SJSA1 (cell line): ENCODE measurements around the gene PCSK5. TPM values are rescaled to one million over a fixed set of nuclear protein-coding genes. Genes with fewer than 3 reads are reported as not detected.

Experiments
- DNase-seq, 2 experiments: peaks; one replicate each; pipeline ENCODE4 v3.0.0-alpha.2; 2015 to 2020; ENCODE audit warnings: low spot score in 2 of 2, low read depth in 1 of 2
- H3K27ac ChIP-seq: fragments of 250-450 bp; sonication (Bioruptor Pico); 2 replicates; pipeline ENCODE4 v1.5.1; 2020; ENCODE audit warnings: mild to moderate bottlenecking, moderate library complexity
- H3K27me3 ChIP-seq: fragments of 250-450 bp; sonication (Bioruptor Pico); replicated peaks from 2 replicates; pipeline ENCODE4 v1.5.1; 2020; ENCODE audit warnings: mild to moderate bottlenecking, moderate library complexity
- H3K36me3 ChIP-seq: fragments of 250-450 bp; sonication (Bioruptor Pico); 2 replicates; pipeline ENCODE4 v1.5.1; 2020; ENCODE audit warnings: mild to moderate bottlenecking
- H3K4me1 ChIP-seq: fragments of 250-450 bp; sonication (Bioruptor Pico); replicated peaks from 2 replicates; pipeline ENCODE4 v1.6.1; 2021; ENCODE audit warnings: mild to moderate bottlenecking
- H3K4me3 ChIP-seq: fragments of 250-450 bp; sonication (Bioruptor Pico); 2 replicates; pipeline ENCODE4 v1.5.1; 2020; ENCODE audit warnings: mild to moderate bottlenecking
- H3K9me3 ChIP-seq: fragments of 250-450 bp; sonication (Bioruptor Pico); replicated peaks from 2 replicates; pipeline ENCODE4 v1.5.1; 2020; ENCODE audit warnings: mild to moderate bottlenecking
- total RNA-seq: library from RNA; depleted of rRNA; stranded (reverse); fragments of >200 nt; shearing (Covaris generic); gene quantifications from 2 replicates; pipeline ENCODE4 v1.2.3, GENCODE V29; 2014

The PCSK5 gene
- total RNA-seq, 1 experiment from 2014 or later: 20.8 TPM

DNA sequence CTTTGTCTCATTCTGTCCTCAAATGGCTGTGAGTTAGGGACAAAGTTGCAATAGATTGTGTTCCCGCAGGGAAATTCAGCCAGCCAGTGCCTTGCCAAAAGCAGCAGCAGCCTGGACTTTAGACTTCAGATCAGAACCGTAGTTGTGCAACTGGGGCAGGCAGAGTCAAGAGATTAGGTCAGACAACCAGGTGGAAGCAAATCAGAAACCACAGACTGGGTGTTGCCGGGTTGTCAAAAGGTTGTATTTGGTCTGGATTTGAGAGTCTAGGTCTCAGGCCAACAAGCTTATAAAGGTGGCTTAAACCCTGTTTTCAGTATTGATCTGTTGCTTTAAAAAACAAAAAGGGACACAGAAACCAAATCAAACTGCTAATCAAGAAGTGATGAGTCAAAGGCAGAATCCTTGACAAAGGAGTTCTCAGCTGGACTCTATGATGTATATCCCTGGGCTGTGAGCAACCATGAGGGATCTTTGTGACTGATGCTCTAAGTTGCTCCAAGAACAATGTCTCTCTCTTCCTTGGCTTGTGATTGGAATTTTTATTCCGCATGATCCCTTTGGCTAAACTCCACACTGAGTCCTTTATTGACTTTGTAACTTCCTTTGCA, 482.8 kb downstream of the PCSK5 start:
- no peaks in the 10 kb centered on the region for H3K36me3 ChIP-seq
- peak in 1 of 2 experiments; percentile 32 for DNase-seq
- H3K4me1 ChIP-seq: peaks cover 76% of the 10 kb centered on the region
- H3K27me3 ChIP-seq: no peaks in the 10 kb centered on the region
- H3K27ac ChIP-seq: peak overlapping the region; percentile 96
- no peak overlapping the region for H3K4me3 ChIP-seq
- no peaks in the 10 kb centered on the region for H3K9me3 ChIP-seq

DNA sequence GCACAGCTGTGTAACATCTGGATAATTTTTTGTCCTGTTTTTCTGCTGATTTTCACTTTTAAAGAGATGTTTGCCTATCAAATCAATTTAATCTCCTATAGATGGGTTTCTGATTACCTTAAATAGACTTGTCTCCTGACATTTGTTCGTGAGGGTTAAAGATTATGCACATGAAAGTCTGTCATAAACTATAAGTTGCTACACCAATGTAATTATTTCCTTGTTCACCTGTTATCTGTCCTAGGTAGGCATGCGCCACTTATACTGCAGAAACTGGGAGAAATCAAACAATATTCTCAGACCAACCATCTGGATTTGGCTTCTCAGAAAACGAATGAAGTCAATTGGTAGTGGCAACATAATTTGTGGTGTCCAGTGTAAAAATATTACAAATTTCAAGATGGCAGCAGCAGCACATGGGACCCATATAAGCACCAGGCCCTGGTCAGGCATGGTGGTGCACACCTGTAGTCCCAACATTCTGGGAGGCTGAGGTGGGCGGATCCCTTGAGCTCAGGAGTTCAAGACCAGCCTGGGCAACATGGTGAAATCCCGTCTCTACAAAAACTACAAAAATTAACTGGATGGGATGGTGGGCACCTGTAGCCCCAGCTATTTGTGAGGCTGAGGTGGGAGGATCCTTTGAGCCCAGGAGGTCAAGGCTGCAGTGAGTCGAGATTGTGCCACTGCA, 483.5 kb downstream of the PCSK5 start:
- Histone ChIP-seq H3K4me3 (no peak overlapping the region), H3K27ac (peak overlapping the region; percentile 96), H3K27me3 (no peaks in the 10 kb centered on the region), H3K9me3 (no peaks in the 10 kb centered on the region), H3K4me1 (peaks cover 83% of the 10 kb centered on the region), H3K36me3 (no peaks in the 10 kb centered on the region)
- no peak for DNase-seq

DNA sequence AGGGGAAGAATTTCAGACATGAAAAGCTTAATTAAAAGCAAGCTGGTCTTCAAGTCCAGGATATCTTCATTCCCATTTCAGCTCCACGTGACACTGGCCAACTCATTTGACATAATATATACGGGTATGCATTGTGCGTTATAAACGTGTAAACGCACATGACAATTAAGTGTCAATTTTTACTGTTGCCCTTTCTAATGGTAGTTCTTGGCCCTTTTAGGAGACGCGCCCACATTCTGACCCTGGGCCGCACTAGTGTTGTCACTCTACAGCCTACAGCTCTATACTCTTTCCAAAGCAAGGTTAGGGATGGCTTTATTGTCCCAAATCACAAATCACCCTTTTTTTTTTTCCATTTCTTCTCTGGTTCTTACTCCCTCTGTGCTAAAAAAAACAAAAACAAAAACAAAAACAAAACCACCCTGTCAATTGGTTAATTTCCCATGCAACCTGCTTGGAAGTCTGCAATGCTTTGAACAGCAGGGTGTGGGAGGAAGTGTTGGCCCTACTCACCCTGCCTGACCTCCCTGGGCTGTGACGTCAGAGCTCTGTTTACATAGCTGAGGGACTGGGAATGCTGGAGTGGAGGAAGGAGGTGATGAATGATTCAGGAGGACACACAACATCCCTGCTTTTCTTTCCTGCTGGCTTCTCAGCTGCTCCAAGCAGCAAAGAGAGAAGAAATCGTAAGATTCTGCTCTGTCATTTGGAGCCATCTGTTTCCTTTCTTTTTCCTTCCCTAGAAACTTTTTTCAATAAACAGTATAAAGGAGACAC, 484.5 kb downstream of the PCSK5 start:
- Histone ChIP-seq H3K4me1 (peaks cover 84% of the 10 kb centered on the region), H3K4me3 (no peak overlapping the region), H3K27ac (peak overlapping the region; percentile 49), H3K36me3 (no peaks in the 10 kb centered on the region), H3K27me3 (no peaks in the 10 kb centered on the region; the same call in 1 of the 2 replicates), H3K9me3 (no peaks in the 10 kb centered on the region)
- DNase-seq: peak; percentile 77 to 84

DNA sequence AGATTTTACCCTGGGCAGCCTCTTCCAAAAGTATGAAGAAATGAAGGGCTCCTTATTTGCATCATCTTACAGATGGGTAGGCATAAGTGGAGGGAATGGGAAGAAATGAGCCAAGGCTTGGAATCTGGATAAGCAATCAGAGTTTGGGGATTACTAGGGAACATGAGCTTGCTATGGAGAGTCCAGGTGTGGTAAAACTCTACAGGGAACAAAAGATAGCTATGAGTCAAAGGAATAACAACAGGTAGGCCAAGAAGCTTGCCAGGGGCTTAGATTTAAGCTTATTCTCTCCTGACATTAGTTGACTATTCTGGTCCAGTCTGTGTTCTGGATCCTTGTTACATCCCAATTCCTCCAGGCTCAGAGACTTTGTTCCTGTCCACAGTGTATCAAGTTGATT, 487.3 kb downstream of the PCSK5 start:
- H3K36me3 ChIP-seq: no peaks in the 10 kb centered on the region
- H3K27me3 ChIP-seq: no peaks in the 10 kb centered on the region; the same call in 1 of the 2 replicates

DNA sequence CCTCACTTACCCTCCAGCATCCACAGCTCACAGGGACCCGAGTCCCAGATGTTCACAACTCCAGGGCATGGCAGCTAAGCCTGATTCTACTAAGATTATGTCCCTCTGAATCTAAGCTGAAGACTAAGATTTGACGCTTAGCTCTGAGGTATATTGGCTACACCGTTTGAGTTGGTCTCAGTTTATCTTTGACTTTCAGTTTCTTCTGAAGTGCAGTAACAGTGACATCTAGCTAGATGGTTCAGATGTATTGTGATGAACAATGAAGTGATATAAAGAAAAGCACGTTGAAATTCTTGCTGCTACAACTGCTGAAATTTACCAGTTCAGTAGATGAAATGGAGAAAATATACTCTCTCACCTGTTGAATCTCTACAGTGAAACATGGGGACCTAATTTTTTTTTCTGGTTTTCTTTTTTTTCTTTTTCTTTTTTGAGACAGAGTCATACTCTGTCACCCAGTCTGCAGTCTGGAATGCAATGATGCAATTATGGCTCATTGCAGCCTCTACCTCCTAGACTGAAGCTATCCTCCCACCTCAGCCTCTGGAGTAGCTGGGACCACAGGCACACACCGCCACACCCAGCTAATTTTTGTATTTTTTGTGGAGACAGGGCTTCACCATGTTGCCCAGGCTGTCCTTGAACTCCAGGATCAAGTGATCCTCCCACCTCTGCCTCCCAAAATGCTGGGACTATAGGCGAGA, 488.0 kb downstream of the PCSK5 start:
- Histone ChIP-seq H3K27ac (peak overlapping the region; percentile 63), H3K36me3 (no peaks in the 10 kb centered on the region), H3K27me3 (no peaks in the 10 kb centered on the region; the same call in 1 of the 2 replicates), H3K4me1 (peaks cover 62% of the 10 kb centered on the region), H3K4me3 (no peak overlapping the region), H3K9me3 (no peaks in the 10 kb centered on the region)
- no peak for DNase-seq

More for the DNA sequence above, 487.3 kb downstream of the PCSK5 start:
- Histone ChIP-seq H3K9me3 (no peaks in the 10 kb centered on the region), H3K4me3 (no peak overlapping the region), H3K4me1 (peaks cover 62% of the 10 kb centered on the region), H3K27ac (no peak overlapping the region)
- DNase-seq: no peak

DNA sequence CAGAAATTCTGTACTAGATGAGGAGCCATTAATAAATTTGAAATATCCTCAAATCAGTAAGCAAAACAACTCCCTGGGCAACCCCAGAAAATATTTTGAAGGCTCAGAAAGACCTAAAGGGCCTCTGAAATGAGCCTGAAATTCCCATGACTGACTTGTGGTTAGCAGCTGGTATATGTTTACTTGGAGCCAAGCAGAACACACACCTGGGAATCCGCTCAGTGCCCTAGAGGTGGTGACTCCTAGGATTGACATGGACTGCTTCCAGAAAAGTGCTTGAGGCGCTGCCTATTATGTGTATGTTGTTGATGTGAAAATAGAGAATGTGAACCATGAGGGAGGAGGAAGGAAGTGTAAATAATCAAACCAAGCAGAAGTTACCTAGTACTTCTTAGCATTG, 489.0 kb downstream of the PCSK5 start:
- Histone ChIP-seq H3K27me3 (no peaks in the 10 kb centered on the region; the same call in 1 of the 2 replicates), H3K4me1 (peaks cover 62% of the 10 kb centered on the region), H3K9me3 (no peaks in the 10 kb centered on the region), H3K27ac (peak overlapping the region; percentile 63), H3K36me3 (peaks cover 1% of the 10 kb centered on the region), H3K4me3 (no peak overlapping the region)
- peak; percentile 49 to 54 for DNase-seq

DNA sequence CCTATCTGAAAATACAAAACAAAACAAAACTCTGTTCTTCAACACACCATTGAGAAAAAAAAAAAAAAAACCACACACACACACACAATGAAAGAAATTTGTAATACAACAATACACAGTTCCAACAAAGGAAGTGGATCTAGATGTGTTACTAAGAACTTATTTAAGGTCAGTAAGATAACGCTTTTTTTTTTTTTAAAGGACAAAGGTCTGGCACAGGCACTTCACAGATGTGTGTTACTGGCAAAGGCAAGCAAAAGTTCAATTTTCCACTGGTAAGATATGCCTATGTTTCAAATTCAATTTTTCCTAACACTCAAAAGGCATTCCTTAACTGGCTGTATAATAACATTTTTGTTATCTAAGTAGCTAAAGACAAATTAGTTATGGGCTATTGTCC, 500.2 kb downstream of the PCSK5 start:
- no peak for DNase-seq
- Histone ChIP-seq H3K27me3 (no peaks in the 10 kb centered on the region), H3K4me3 (no peak overlapping the region), H3K27ac (no peak overlapping the region), H3K9me3 (no peaks in the 10 kb centered on the region; the same call in 1 of the 2 replicates), H3K4me1 (peaks cover 21% of the 10 kb centered on the region), H3K36me3 (peaks cover 49% of the 10 kb centered on the region)

DNA sequence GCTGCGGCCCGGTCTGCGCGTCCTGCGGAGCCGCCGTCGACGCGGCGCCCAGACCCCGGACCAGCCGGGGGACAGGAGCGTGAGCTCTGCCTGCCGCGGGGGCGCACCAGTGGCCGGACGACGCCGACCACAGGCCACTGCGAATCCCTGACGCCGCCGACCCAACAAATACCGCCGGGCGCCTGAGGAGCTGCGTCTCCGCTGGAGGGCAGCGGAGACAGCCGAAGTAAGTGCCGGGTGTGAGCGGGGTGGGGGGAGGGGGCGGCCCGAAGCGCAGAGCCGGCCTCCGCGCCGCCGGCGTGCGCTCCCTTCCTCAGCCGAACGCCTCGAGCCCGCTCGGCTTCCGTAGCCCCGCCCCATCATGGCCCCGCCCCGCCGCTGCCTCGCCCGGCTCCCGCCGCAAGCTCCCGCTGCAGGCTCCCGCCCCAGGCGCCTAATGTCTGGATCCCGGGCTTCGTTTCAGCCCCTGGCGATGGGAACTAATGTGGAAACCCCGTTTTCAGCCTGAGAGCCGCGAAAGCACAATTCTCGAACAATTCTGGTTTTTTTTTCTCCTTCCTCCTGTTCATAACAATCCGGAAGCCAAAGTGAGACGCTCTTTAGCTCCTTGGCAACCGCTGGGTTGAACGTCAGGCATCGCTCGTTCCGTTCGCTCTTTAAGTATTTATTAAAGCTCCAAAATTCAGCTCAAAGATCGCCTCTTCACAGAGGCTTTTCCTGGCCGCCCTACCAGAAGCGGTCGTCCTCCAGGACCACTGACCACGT, 503.9 kb downstream of the PCSK5 start, which contains the start of gene RFK:
Gene RFK (minus strand): TSS at position 232 of the 765 bp plus-strand sequence. CDS start 255 bp downstream, outside the sequence.
- H3K9me3 ChIP-seq: no peaks in the 10 kb centered on the region; the same call in 1 of the 2 replicates
- no peaks in the 10 kb centered on the region for H3K27me3 ChIP-seq
- peaks cover 28% of the 10 kb centered on the region for H3K36me3 ChIP-seq
- H3K4me3 ChIP-seq: peak within 1 kb of the TSS; percentile 86
- DNase-seq: peak; percentile 92
- peaks cover 21% of the 10 kb centered on the region for H3K4me1 ChIP-seq
- peak within 1 kb of the TSS; percentile 92 for H3K27ac ChIP-seq

DNA sequence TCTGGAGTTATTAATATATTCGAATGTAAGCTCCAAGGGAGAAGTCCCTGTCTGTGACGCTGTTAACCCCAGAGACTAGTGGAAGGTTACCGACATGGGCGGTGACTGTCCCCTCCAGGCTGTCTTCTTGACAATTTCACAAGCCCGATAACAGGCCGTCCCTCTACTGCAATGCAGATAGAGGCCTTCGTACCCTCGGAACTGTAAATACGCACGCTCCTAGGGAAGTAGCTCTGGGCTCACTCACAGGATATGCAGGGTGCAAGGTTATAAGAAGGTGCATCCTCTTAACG, 504.4 kb downstream of the PCSK5 start:
- DNase-seq: peak in 1 of 2 experiments; percentile 50
- H3K4me1 ChIP-seq: peaks cover 21% of the 10 kb centered on the region
- peak overlapping the region; percentile 86 for H3K4me3 ChIP-seq
- H3K9me3 ChIP-seq: no peaks in the 10 kb centered on the region; the same call in 1 of the 2 replicates
- H3K27me3 ChIP-seq: no peaks in the 10 kb centered on the region
- H3K36me3 ChIP-seq: peaks cover 28% of the 10 kb centered on the region
- peak overlapping the region; percentile 92 for H3K27ac ChIP-seq

DNA sequence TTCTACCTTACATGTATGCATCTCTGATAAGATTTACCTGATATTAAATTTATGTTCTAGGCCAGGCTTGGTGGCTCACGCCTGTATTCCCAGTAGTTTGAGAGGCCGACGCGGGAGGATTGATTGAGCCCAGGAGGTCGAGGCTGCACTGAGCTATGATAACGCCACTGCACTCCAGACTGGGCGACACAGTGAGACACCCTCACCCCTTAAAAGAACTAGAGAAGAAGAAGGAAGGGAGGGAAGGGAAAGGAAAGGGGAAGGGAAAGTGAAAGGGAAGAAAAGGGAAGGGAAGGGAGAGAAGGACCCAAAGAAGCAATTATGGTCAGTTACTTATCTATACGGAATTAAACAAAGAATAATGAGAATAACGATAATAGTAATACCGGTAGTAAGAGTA, 504.9 kb downstream of the PCSK5 start:
- Histone ChIP-seq H3K36me3 (peaks cover 28% of the 10 kb centered on the region), H3K27ac (no peak overlapping the region), H3K4me3 (no peak overlapping the region; the same call in 1 of the 2 replicates), H3K9me3 (no peaks in the 10 kb centered on the region; the same call in 1 of the 2 replicates), H3K27me3 (no peaks in the 10 kb centered on the region), H3K4me1 (peaks cover 24% of the 10 kb centered on the region)
- no peak for DNase-seq

DNA sequence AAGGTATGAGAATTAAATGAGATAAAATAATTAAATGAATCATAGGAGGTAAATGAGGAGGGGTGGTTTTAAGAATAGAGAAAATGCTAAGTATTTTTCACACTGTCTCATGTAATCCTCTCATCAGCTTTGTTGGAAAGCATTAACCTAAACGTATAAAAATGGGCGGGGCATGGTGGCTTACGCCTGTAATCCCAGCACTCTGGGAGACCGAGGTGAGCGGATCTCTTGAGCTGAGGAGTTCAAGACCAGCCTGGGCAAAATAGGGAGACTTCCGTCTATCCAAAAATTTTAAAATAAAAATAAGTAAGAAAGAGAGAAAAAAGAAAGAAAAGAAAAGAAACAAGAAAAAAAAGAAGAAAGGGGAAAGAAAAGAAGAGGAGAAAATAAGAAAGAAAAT, 505.7 kb downstream of the PCSK5 start:
- H3K4me3 ChIP-seq: no peak overlapping the region
- peaks cover 26% of the 10 kb centered on the region for H3K36me3 ChIP-seq
- no peak for DNase-seq
- no peak overlapping the region for H3K27ac ChIP-seq
- peaks cover 30% of the 10 kb centered on the region for H3K4me1 ChIP-seq
- no peaks in the 10 kb centered on the region; the same call in 1 of the 2 replicates for H3K9me3 ChIP-seq
- H3K27me3 ChIP-seq: no peaks in the 10 kb centered on the region

DNA sequence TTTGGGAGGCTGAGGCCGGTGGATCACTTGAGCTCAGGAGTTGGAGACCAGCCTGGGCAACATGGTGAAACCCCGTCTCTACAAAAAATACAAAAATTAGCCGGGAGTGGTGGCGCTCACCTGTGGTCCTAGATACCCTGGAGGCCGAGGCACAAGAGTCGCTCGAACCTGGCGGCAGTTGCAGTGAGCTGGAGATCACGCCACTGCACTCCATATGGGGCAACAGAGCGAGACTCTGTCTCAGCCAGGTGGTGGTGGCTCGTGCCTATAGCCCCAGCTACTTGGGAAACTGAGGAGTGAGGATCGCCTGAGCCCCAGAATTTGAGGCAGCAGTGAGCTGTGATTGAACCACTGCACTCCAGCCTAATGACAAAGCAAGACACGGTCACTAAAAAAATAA, 506.1 kb downstream of the PCSK5 start:
- peaks cover 30% of the 10 kb centered on the region for H3K4me1 ChIP-seq
- no peaks in the 10 kb centered on the region; the same call in 1 of the 2 replicates for H3K9me3 ChIP-seq
- H3K36me3 ChIP-seq: peaks cover 22% of the 10 kb centered on the region
- H3K27me3 ChIP-seq: no peaks in the 10 kb centered on the region
- no peak overlapping the region for H3K27ac ChIP-seq
- H3K4me3 ChIP-seq: no peak overlapping the region
- DNase-seq: no peak

DNA sequence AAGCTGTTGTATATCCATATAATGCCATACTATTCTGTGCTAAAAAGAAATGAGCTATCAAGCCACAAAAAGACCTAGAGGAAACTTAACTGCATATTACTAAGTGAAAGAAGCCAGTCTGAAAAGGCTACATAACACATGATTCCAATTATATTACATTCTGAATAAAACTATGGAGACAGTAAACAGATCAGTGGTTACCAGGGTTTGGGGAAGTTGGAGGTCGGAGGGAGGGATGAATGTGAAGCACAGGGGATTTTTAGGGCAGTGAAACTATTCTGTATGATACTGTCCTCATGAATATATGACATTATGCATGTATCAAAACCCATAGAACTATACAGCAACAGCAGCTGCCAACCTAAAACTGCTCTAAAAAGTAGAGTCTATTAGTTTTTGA, 509.4 kb downstream of the PCSK5 start:
- Histone ChIP-seq H3K9me3 (no peaks in the 10 kb centered on the region), H3K36me3 (no peaks in the 10 kb centered on the region), H3K27ac (no peak overlapping the region), H3K4me1 (peaks cover 34% of the 10 kb centered on the region), H3K27me3 (no peaks in the 10 kb centered on the region), H3K4me3 (no peak overlapping the region)
- no peak for DNase-seq
